ENCODE data around the gene CDON. TPM values are rescaled to one million over a fixed set of nuclear protein-coding genes. Genes with fewer than 3 reads are reported as not detected.

Gene CDON
- total RNA-seq, 1 experiment from 2014 or later: 34.1 TPM

GRCh38 chr11:126008956-126009355 is 53.7 kb downstream of the CDON start:
- no peak for DNase-seq (ENCODE audit: low spot score)
- Mint-ChIP-seq H3K4me1 (no peaks in the 10 kb centered on the region), H3K27me3 (ENCODE audit: low read depth) (no peaks in the 10 kb centered on the region), H3K4me3 (no peak overlapping the region), H3K9me3 (no peaks in the 10 kb centered on the region), H3K36me3 (peaks cover 14% of the 10 kb centered on the region), H3K27ac (0 out of 2 replicates have a peak overlapping the region, but pooled peaks have one; percentile 58)
- ChIA-PET CTCF (interaction anchor here (1.0 kb wide), 1 partner anchor 66 kb away, joined by 4 read pairs; no protein-coding TSS in a partner anchor), POLR2A (no interaction called here)
- no peak for TF ChIP-seq ZNF281 (CRISPR knock-in tag; IDR thresholded peaks at IDR 0.05)
- no peak for TF ChIP-seq ZNF138 (CRISPR knock-in tag; conservative IDR thresholded peaks at IDR 0.05)
- no peak for TF ChIP-seq ETV6 (CRISPR knock-in tag; IDR thresholded peaks at IDR 0.05)
- no peak for TF ChIP-seq ATF1 (CRISPR knock-in tag; IDR thresholded peaks at IDR 0.05)
- no peak for TF ChIP-seq RORB (CRISPR knock-in tag; IDR thresholded peaks at IDR 0.05)
- no peak for TF ChIP-seq CREB1 (CRISPR knock-in tag; IDR thresholded peaks at IDR 0.05)
- ATAC-seq: no peak

DNA sequence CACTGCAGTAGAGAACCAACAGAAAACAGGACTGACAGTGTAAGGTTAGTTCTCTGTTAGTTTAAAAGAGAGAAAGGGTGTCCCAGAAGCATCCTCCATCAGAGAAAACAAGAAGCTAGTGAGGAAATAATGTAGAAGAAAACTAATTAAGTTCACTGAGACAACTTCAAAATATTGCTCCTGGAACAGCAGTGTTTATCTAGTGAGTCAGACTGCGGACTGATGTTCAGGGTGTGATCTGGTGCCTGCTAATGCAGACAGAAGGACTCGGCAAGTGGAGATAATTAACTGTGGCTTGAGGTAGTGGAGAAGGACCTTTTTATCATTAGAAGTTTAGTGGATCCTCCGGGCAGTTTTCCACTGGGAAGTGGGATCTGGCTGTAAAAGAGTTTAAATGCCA is 55.4 kb downstream of the CDON start:
- no peak for DNase-seq (ENCODE audit: low spot score)
- peaks cover 16% of the 10 kb centered on the region for H3K36me3 Mint-ChIP-seq
- H3K27me3 Mint-ChIP-seq (ENCODE audit: low read depth): no peaks in the 10 kb centered on the region
- no peaks in the 10 kb centered on the region for H3K9me3 Mint-ChIP-seq
- ChIA-PET CTCF (no interaction called here), POLR2A (no interaction called here)
- H3K27ac Mint-ChIP-seq: no peak overlapping the region
- H3K4me3 Mint-ChIP-seq: no peak overlapping the region
- ATAC-seq: no peak
- H3K4me1 Mint-ChIP-seq: no peaks in the 10 kb centered on the region
- TF ChIP-seq NR1H2 (CRISPR knock-in tag; IDR thresholded peaks at IDR 0.05): no peak
- TF ChIP-seq ZNF532 (CRISPR knock-in tag; IDR thresholded peaks at IDR 0.05; ENCODE audit: borderline replicate concordance): no peak
- no peak for TF ChIP-seq ZNF512 (CRISPR knock-in tag; IDR thresholded peaks at IDR 0.05; ENCODE audit: borderline replicate concordance)
- no peak for TF ChIP-seq EMX1 (CRISPR knock-in tag; IDR thresholded peaks at IDR 0.05)
- TF ChIP-seq, protein P1, sequence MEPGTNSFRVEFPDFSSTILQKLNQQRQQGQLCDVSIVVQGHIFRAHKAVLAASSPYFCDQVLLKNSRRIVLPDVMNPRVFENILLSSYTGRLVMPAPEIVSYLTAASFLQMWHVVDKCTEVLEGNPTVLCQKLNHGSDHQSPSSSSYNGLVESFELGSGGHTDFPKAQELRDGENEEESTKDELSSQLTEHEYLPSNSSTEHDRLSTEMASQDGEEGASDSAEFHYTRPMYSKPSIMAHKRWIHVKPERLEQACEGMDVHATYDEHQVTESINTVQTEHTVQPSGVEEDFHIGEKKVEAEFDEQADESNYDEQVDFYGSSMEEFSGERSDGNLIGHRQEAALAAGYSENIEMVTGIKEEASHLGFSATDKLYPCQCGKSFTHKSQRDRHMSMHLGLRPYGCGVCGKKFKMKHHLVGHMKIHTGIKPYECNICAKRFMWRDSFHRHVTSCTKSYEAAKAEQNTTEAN (CRISPR knock-in tag; IDR thresholded peaks at IDR 0.05): no peak

- H3K9me3 Mint-ChIP-seq: no peaks in the 10 kb centered on the region
- ATAC-seq (no peak), DNase-seq (ENCODE audit: low spot score) (no peak)
- H3K4me1 Mint-ChIP-seq: no peaks in the 10 kb centered on the region
- no peak overlapping the region for H3K4me3 Mint-ChIP-seq
- H3K27me3 Mint-ChIP-seq (ENCODE audit: low read depth): no peaks in the 10 kb centered on the region
- no peak overlapping the region for H3K27ac Mint-ChIP-seq
- ChIA-PET POLR2A (no interaction called here), CTCF (interaction anchor here (0.6 kb wide), 1 partner anchor 117 kb away, joined by 3 read pairs; no protein-coding TSS in a partner anchor)
- peaks cover 20% of the 10 kb centered on the region for H3K36me3 Mint-ChIP-seq
- no peak for TF ChIP-seq ELF4 (CRISPR knock-in tag; IDR thresholded peaks at IDR 0.05; ENCODE audit: low read depth)
- TF ChIP-seq USF1 (CRISPR knock-in tag; IDR thresholded peaks at IDR 0.05): no peak
- no peak for TF ChIP-seq ZNF396 (CRISPR knock-in tag; IDR thresholded peaks at IDR 0.05; ENCODE audit: borderline replicate concordance)
- TF ChIP-seq HMGXB4 (CRISPR knock-in tag; IDR thresholded peaks at IDR 0.05): no peak
- TF ChIP-seq, protein P2, sequence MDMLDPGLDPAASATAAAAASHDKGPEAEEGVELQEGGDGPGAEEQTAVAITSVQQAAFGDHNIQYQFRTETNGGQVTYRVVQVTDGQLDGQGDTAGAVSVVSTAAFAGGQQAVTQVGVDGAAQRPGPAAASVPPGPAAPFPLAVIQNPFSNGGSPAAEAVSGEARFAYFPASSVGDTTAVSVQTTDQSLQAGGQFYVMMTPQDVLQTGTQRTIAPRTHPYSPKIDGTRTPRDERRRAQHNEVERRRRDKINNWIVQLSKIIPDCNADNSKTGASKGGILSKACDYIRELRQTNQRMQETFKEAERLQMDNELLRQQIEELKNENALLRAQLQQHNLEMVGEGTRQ (CRISPR knock-in tag; IDR thresholded peaks at IDR 0.05): no peak
- TF ChIP-seq GRHL2 (CRISPR knock-in tag; IDR thresholded peaks at IDR 0.05; ENCODE audit: insufficient replicate concordance, severe bottlenecking): no peak
- TF ChIP-seq NR2C2 (CRISPR knock-in tag; IDR thresholded peaks at IDR 0.05): no peak
- no peak for TF ChIP-seq SMAD4 (CRISPR knock-in tag; IDR thresholded peaks at IDR 0.05)
- no peak for TF ChIP-seq NR1H2 (CRISPR knock-in tag; IDR thresholded peaks at IDR 0.05)
- no peak for TF ChIP-seq TEAD4 (CRISPR knock-in tag; IDR thresholded peaks at IDR 0.05)
Observed at GRCh38 chr11:126006068-126006467, 56.6 kb downstream of the CDON start.
